K562 (cell line): ENCODE measurements around the gene IGF2. TPM values are rescaled to one million over a fixed set of nuclear protein-coding genes. Genes with fewer than 3 reads are reported as not detected.

Experiments used
- ATAC-seq: fragments of 200-7000 bp; cut with Tn5 transposase; 3 replicates; pipeline ENCODE4 v1.9.1; 2020; ENCODE audit warnings: moderate library complexity
- BruUV-seq: library from RNA; stranded (reverse); fragments of 400-500 nt; replicated peaks from 2 replicates; lab custom pipeline; 2021; lab: Mats Ljungman, UMichigan
- CTCF ChIA-PET: fragments of 300-600 bp; formaldehyde crosslinking; extraction: SDS; loops from one replicate; lab custom pipeline; 2021; ENCODE audit warnings: low intra/inter-chr PET ratio; lab: Yijun Ruan, JAX
- POLR2A ChIA-PET: fragments of 300-600, 350-650 bp; sonication (Branson Sonifier 250); formaldehyde crosslinking; extraction: SDS; loops from one replicate; lab custom pipeline; 2021; ENCODE audit warnings: antibody characterized with exemption, inconsistent platforms; lab: Yijun Ruan, JAX
- DNase-seq, 4 experiments: peaks; one replicate each; pipeline versions ENCODE4 v3.0.0 to v3.0.0-alpha.2; 2011 to 2018; ENCODE audit warnings: low spot score in 3 of 4, mixed read lengths in 3 of 4; ENCODE audit errors: extremely low read depth in 1 of 4
- FAIRE-seq: peaks from 2 replicates; lab custom pipeline; 2011; peaks lifted over from hg19 to GRCh38; lab: Jason Lieb, UNC
- H2AFZ ChIP-seq: 2 replicates; pipeline ENCODE4 v1.6.0; 2011; ENCODE audit warnings: low read depth, low read length, control low read depth, inconsistent platforms
- H3K27ac ChIP-seq: fragments of 200-600 bp; 3 replicates; pipeline ENCODE4 v1.8.0; 2011; ENCODE audit warnings: low read depth, mild to moderate bottlenecking, control low read depth, inconsistent platforms, low read length, moderate library complexity, mixed read lengths; ENCODE audit errors: extremely low read depth
- H3K27me3 ChIP-seq, 2 experiments: fragments of 300-600 bp in 1 of 2; 2 replicates in 1 of 2; 3 replicates in 1 of 2; pipeline versions ENCODE4 v1.6.0 to v1.8.0; 2011; ENCODE audit warnings: inconsistent platforms in 2 of 2, low read length in 2 of 2, mild to moderate bottlenecking in 1 of 2, mixed read lengths in 1 of 2, moderate library complexity in 1 of 2; ENCODE audit not compliant: control insufficient read depth in 2 of 2, insufficient read depth in 2 of 2
- H3K36me3 ChIP-seq: fragments of 300-600 bp; 3 replicates; pipeline ENCODE4 v1.8.0; 2011; ENCODE audit warnings: mild to moderate bottlenecking, low read length, inconsistent platforms; ENCODE audit not compliant: control insufficient read depth, insufficient read depth
- H3K4me1 ChIP-seq, 2 experiments: fragments of 200-600 bp in 1 of 2; replicated peaks in 1 of 2; 2 replicates in 1 of 2; 3 replicates in 1 of 2; pipeline versions ENCODE4 v1.5.1 to v1.8.0; 2011; ENCODE audit warnings: inconsistent platforms in 2 of 2, low read length in 2 of 2, mild to moderate bottlenecking in 1 of 2, mixed read lengths in 1 of 2, moderate library complexity in 1 of 2; ENCODE audit not compliant: control insufficient read depth in 2 of 2, insufficient read depth in 2 of 2
- H3K4me2 ChIP-seq: 2 replicates; pipeline ENCODE4 v1.6.1; 2011; ENCODE audit warnings: low read length, control low read depth, inconsistent platforms, mixed read lengths; ENCODE audit not compliant: insufficient read depth
- H3K4me3 ChIP-seq: fragments of 200-600 bp; sonication (generic), shearing (Covaris generic); 2 replicates; pipeline ENCODE4 v1.5.1; 2016; ENCODE audit warnings: control low read depth, inconsistent platforms
- H3K79me2 ChIP-seq: fragments of 200-600 bp; 3 replicates; pipeline ENCODE4 v1.8.0; 2011; ENCODE audit warnings: low read length, inconsistent platforms; ENCODE audit not compliant: control insufficient read depth, insufficient read depth
- H3K9ac ChIP-seq, 2 experiments: 2 replicates each; pipeline versions ENCODE4 v1.6.0 to v1.6.1; 2011; ENCODE audit warnings: low read depth in 2 of 2, low read length in 2 of 2, control low read depth in 1 of 2, inconsistent platforms in 1 of 2, mild to moderate bottlenecking in 1 of 2, mixed read lengths in 1 of 2; ENCODE audit not compliant: insufficient read depth in 1 of 2
- H3K9me1 ChIP-seq: one replicate; pipeline ENCODE4 v1.6.0; 2011; ENCODE audit warnings: inconsistent platforms, mild to moderate bottlenecking, low read length, moderate library complexity; ENCODE audit not compliant: control insufficient read depth, insufficient read depth
- H3K9me3 ChIP-seq: replicated peaks from 2 replicates; pipeline ENCODE4 v1.5.1; 2011; ENCODE audit warnings: low read depth, low read length, inconsistent platforms; ENCODE audit not compliant: control insufficient read depth, insufficient read depth
- H4K20me1 ChIP-seq: replicated peaks from 2 replicates; pipeline ENCODE4 v1.6.1; 2011; ENCODE audit warnings: low read length, inconsistent platforms, mixed read lengths; ENCODE audit not compliant: control insufficient read depth, insufficient read depth
- CHD4 ChIP-seq: fragments of 200-600 bp; sonication (generic); IDR thresholded peaks from 3 replicates; pipeline ENCODE4 v1.6.1; 2012; ENCODE audit warnings: low read depth, mild to moderate bottlenecking, mixed read lengths, low read length, inconsistent platforms; ENCODE audit not compliant: insufficient read depth, insufficient replicate concordance, poor library complexity, severe bottlenecking
- E2F6 ChIP-seq, 2 experiments: IDR thresholded peaks; 2 replicates each; pipeline ENCODE4 v1.6.1; 2011; ENCODE audit warnings: borderline replicate concordance in 1 of 2, control low read depth in 1 of 2, low read depth in 1 of 2, low read length in 1 of 2, mild to moderate bottlenecking in 1 of 2, mixed read lengths in 1 of 2, moderate library complexity in 1 of 2; ENCODE audit not compliant: insufficient read depth in 1 of 2, insufficient read length in 1 of 2, poor library complexity in 1 of 2, severe bottlenecking in 1 of 2; ENCODE audit errors: extremely low read depth in 1 of 2
- MTA1 ChIP-seq: fragments of 450-650 bp; IDR thresholded peaks from 2 replicates; pipeline ENCODE4 v1.6.1; 2017; ENCODE audit warnings: borderline replicate concordance
- MTA3 ChIP-seq: fragments of 450-650 bp; formaldehyde crosslinking; IDR thresholded peaks from 2 replicates; pipeline ENCODE4 v1.6.1; 2017; ENCODE audit warnings: mild to moderate bottlenecking, borderline replicate concordance
- USF1 ChIP-seq: sonication (generic); formaldehyde crosslinking; IDR thresholded peaks from 2 replicates; pipeline ENCODE4 v1.9.0; 2022; ENCODE audit warnings: mild to moderate bottlenecking, missing genetic modification reagents
- ZNF140 ChIP-seq: fragments of 250-450 bp; sonication (Bioruptor Pico); IDR thresholded peaks from 2 replicates; pipeline ENCODE4 v1.8.0; 2021; ENCODE audit warnings: moderate library complexity, mild to moderate bottlenecking, inconsistent platforms
- ZNF766 ChIP-seq: fragments of 200-800 bp; sonication (Bioruptor generic); conservative IDR thresholded peaks from 2 replicates; pipeline ENCODE4 v1.6.1; 2016; ENCODE audit warnings: missing genetic modification characterization, missing compliant biosample characterization
- WGBS: fragments of 100-300 bp; shearing (Covaris generic); methylation state at CpG from one replicate; pipeline ENCODE4 v1.1.6; 2016; ENCODE audit warnings: low coverage, mixed read lengths; ENCODE audit not compliant: insufficient coverage; ENCODE audit errors: missing lambda C conversion rate; 5-methylcytosine and 5-hydroxymethylcytosine counted together
- in situ Hi-C: fragments of 300-500 bp; cut with MboI; formaldehyde crosslinking; loops from 4 replicates; pipeline ENCODE4 v1.15.0; 2018; ENCODE audit warnings: inconsistent platforms, mixed read lengths
- intact Hi-C: fragments of 100-400 bp; cut with micrococcal nuclease; formaldehyde crosslinking; loops from 2 replicates; pipeline ENCODE4 v1.14.2; 2022
- polyA plus RNA-seq, 8 experiments: library from polyadenylated mRNA; depleted of rRNA in 4 of 8; stranded (reverse) in 5 of 8; unstranded in 3 of 8; fragments of >200 nt; fragmentation: Nextera tagmentation in 2 of 8; fragmentation: Illumina TruSeq in 1 of 8; extraction: Ambion mirVana in 2 of 8; extraction: Trizol in 1 of 8; gene quantifications; 2 replicates each; pipeline versions ENCODE4 v1.2.1 to v1.2.3, GENCODE V29; 2011 to 2014; ENCODE audit warnings: inconsistent platforms in 1 of 8, missing spikeins in 1 of 8
- total RNA-seq, 7 experiments: library from RNA; depleted of rRNA in 6 of 7; stranded (reverse); fragments of >200 nt in 6 of 7; fragmentation: Illumina TruSeq in 2 of 7; extraction: Trizol in 2 of 7; gene quantifications; 2 replicates each; pipeline versions ENCODE4 v1.2.1 to v1.2.3, GENCODE V29; 2011 to 2021; ENCODE audit warnings: low replicate concordance in 1 of 7

The IGF2 gene
- total and polyA plus RNA-seq, 9 of the 15 experiments (the other 6 are each of a cell fraction or from before 2014, with no cell fraction given) = 0.16 TPM; not detected in 8

GRCh38 chr11:2139621-2140337 is 590 bp upstream of the IGF2 start:
- H3K9ac ChIP-seq = no peak overlapping the region
- CTCF ChIA-PET = interaction anchor here (0.7 kb wide), 1 partner anchor 190 kb away, joined by 3 read pairs; no protein-coding TSS in a partner anchor
- FAIRE-seq (no peak), ATAC-seq (no peak), DNase-seq (no peak)
- no peak overlapping the region for H3K27ac ChIP-seq
- no peak overlapping the region for H3K4me3 ChIP-seq
- H3K4me2 ChIP-seq = no peak overlapping the region
- peaks cover 7 to 43% of the 10 kb centered on the region in 2 experiments; a peak in 3 of 5 replicates for H3K27me3 ChIP-seq
- H3K9me3 ChIP-seq = no peaks in the 10 kb centered on the region
- no peaks in the 10 kb centered on the region for H3K36me3 ChIP-seq
- BruUV-seq = no TSS peak
- H2AFZ ChIP-seq = no peak overlapping the region
- no peak for TF ChIP-seq CHD4
- no peak for TF ChIP-seq USF1 (CRISPR knock-in tag)
- TF ChIP-seq ZNF140 (CRISPR knock-in tag) = no peak
- no peak for TF ChIP-seq MTA1
- TF ChIP-seq ZNF766 (CRISPR knock-in tag) = no peak
- TF ChIP-seq E2F6 (IDR thresholded peaks at IDR 0.05; ENCODE audit: borderline replicate concordance in 1 of 2, extremely low read depth in 1 of 2, insufficient read depth in 1 of 2, insufficient read length in 1 of 2, low read depth in 1 of 2, low read length in 1 of 2, poor library complexity in 1 of 2, severe bottlenecking in 1 of 2) = peak in 1 of 2 experiments; percentile 2
- TF ChIP-seq MTA3 = no peak
- H4K20me1 ChIP-seq = no peaks in the 10 kb centered on the region
- in situ Hi-C loops (no loop called here), intact Hi-C loops (no loop called here)
- H3K9me1 ChIP-seq = no peaks in the 10 kb centered on the region
- H3K4me1 ChIP-seq = peaks cover 0 to 28% of the 10 kb centered on the region in 2 experiments; a peak in 2 of 5 replicates
- no peaks in the 10 kb centered on the region for H3K79me2 ChIP-seq
- POLR2A ChIA-PET = interaction anchor here (0.6 kb wide), 1 partner anchor 9 kb away, joined by 3 read pairs; no protein-coding TSS in a partner anchor
- 55% methylated on average over 13 of the region's 57 CpGs for WGBS
